IMR-90 (cell line): ENCODE data around the gene EXOC4. TPM values are rescaled to one million over a fixed set of nuclear protein-coding genes. Genes with fewer than 3 reads are reported as not detected.
A peak's percentile ranks its signal among the peaks of the same experiment; 100 is the strongest.

Source experiments
- ATAC-seq: fragments of 200-7000 bp; cut with Tn5 transposase; 2 replicates; pipeline ENCODE4 v1.9.1; 2020; ENCODE audit warnings: low read depth, mild to moderate bottlenecking, moderate library complexity
- BruUV-seq: library from RNA; stranded (reverse); fragments of 400-500 nt; replicated peaks from 2 replicates; lab custom pipeline; 2021; lab: Mats Ljungman, UMichigan
- CTCF ChIA-PET: fragments of 300-600 bp; formaldehyde crosslinking; extraction: SDS; loops from one replicate; lab custom pipeline; 2021; ENCODE audit warnings: antibody characterized with exemption; lab: Yijun Ruan, JAX
- POLR2A ChIA-PET: fragments of 300-600 bp; sonication (Branson Sonifier 250); formaldehyde crosslinking; loops from one replicate; lab custom pipeline; 2022; ENCODE audit warnings: antibody characterized with exemption; ENCODE audit not compliant: unreplicated experiment; lab: Charles Lee
- DNase-seq: peaks from one replicate; pipeline ENCODE4 v3.0.0; 2013
- H2AFZ ChIP-seq: replicated peaks from 2 replicates; pipeline ENCODE3; 2013; ENCODE audit warnings: low read length, mild to moderate bottlenecking; ENCODE audit not compliant: poor library complexity
- H2AK5ac ChIP-seq: 2 replicates; pipeline ENCODE4 v1.6.1; 2013; ENCODE audit warnings: low read depth, low read length, inconsistent platforms
- H2AK9ac ChIP-seq: replicated peaks from 2 replicates; pipeline ENCODE3; 2013; ENCODE audit warnings: mild to moderate bottlenecking, low read depth, low read length, moderate library complexity; ENCODE audit not compliant: poor library complexity
- H2BK120ac ChIP-seq: 2 replicates; pipeline ENCODE4 v1.6.1; 2013; ENCODE audit warnings: low read depth, low read length, inconsistent platforms
- H2BK15ac ChIP-seq: 3 replicates; pipeline ENCODE4 v1.6.1; 2013; ENCODE audit warnings: low read depth, low read length, inconsistent platforms
- H2BK20ac ChIP-seq: 2 replicates; pipeline ENCODE4 v1.6.1; 2013; ENCODE audit warnings: low read depth, mild to moderate bottlenecking, inconsistent platforms, low read length, moderate library complexity
- H2BK5ac ChIP-seq: 2 replicates; pipeline ENCODE4 v1.6.1; 2013; ENCODE audit warnings: mild to moderate bottlenecking, low read depth, low read length, inconsistent platforms; ENCODE audit not compliant: poor library complexity, severe bottlenecking
- H3K14ac ChIP-seq: replicated peaks from 2 replicates; pipeline ENCODE4 v1.6.1; 2013; ENCODE audit warnings: low read depth, low read length, inconsistent platforms
- H3K18ac ChIP-seq: 2 replicates; pipeline ENCODE4 v1.6.1; 2013; ENCODE audit warnings: low read depth, low read length, control low read depth
- H3K23ac ChIP-seq: 2 replicates; pipeline ENCODE4 v1.6.1; 2013; ENCODE audit warnings: low read depth, low read length, inconsistent platforms
- H3K27ac ChIP-seq: 2 replicates; pipeline ENCODE4 v1.5.1; 2013; ENCODE audit warnings: mild to moderate bottlenecking, control low read depth, low read length; ENCODE audit not compliant: insufficient read depth
- H3K27me3 ChIP-seq: 2 replicates; pipeline ENCODE4 v1.6.1; 2013; ENCODE audit warnings: low read length; ENCODE audit not compliant: control insufficient read depth, insufficient read depth
- H3K36me3 ChIP-seq: 2 replicates; pipeline ENCODE4 v1.6.1; 2013; ENCODE audit warnings: low read length, mixed read lengths; ENCODE audit not compliant: control insufficient read depth, insufficient read depth
- H3K4ac ChIP-seq: 2 replicates; pipeline ENCODE4 v1.6.1; 2013; ENCODE audit warnings: low read depth, low read length, inconsistent platforms
- H3K4me1 ChIP-seq: 2 replicates; pipeline ENCODE4 v1.6.1; 2013; ENCODE audit warnings: low read length, mixed read lengths; ENCODE audit not compliant: control insufficient read depth, insufficient read depth
- H3K4me2 ChIP-seq: 2 replicates; pipeline ENCODE4 v1.6.1; 2013; ENCODE audit warnings: low read depth, mild to moderate bottlenecking, control low read depth, low read length, moderate library complexity
- H3K4me3 ChIP-seq: 2 replicates; pipeline ENCODE4 v1.5.1; 2013; ENCODE audit warnings: low read depth, mild to moderate bottlenecking, control low read depth, low read length, moderate library complexity; ENCODE audit not compliant: insufficient read depth
- H3K56ac ChIP-seq: 2 replicates; pipeline ENCODE4 v1.6.1; 2013; ENCODE audit warnings: low read length, inconsistent platforms; ENCODE audit not compliant: insufficient read depth; ENCODE audit errors: extremely low read depth
- H3K79me1 ChIP-seq, 2 experiments: 2 replicates each; pipeline ENCODE4 v1.6.1; 2013; ENCODE audit warnings: low read length in 2 of 2, inconsistent platforms in 1 of 2, low read depth in 1 of 2
- H3K9ac ChIP-seq: 2 replicates; pipeline ENCODE4 v1.6.1; 2013; ENCODE audit warnings: low read depth, low read length, control low read depth
- H3K9me1 ChIP-seq: 2 replicates; pipeline ENCODE4 v1.6.1; 2013; ENCODE audit warnings: low read length, inconsistent platforms; ENCODE audit not compliant: insufficient read depth
- H3K9me3 ChIP-seq: 2 replicates; pipeline ENCODE4 v1.6.1; 2013; ENCODE audit warnings: low read length; ENCODE audit not compliant: control insufficient read depth, insufficient read depth
- H4K20me1 ChIP-seq: 2 replicates; pipeline ENCODE4 v1.6.1; 2013; ENCODE audit warnings: low read length, inconsistent platforms; ENCODE audit not compliant: insufficient read depth
- H4K5ac ChIP-seq: 2 replicates; pipeline ENCODE4 v1.6.1; 2013; ENCODE audit warnings: mild to moderate bottlenecking, low read depth, low read length, control low read depth
- H4K8ac ChIP-seq, 2 experiments: 2 replicates each; pipeline ENCODE4 v1.6.1; 2013; ENCODE audit warnings: low read depth in 2 of 2, low read length in 2 of 2, control low read depth in 1 of 2, inconsistent platforms in 1 of 2
- H4K91ac ChIP-seq: 2 replicates; pipeline ENCODE4 v1.6.1; 2013; ENCODE audit warnings: low read depth, low read length, inconsistent platforms; ENCODE audit not compliant: insufficient read depth
- BHLHE40 ChIP-seq: fragments of 150-350 bp; IDR thresholded peaks from 2 replicates; pipeline ENCODE4 v1.6.1; 2016; ENCODE audit warnings: mild to moderate bottlenecking, low read depth, low read length
- RCOR1 ChIP-seq: IDR thresholded peaks from 2 replicates; pipeline ENCODE4 v1.6.1; 2012; ENCODE audit warnings: mild to moderate bottlenecking, low read length, improper control_type of control experiment; ENCODE audit not compliant: insufficient replicate concordance
- WGBS, 2 experiments: methylation state at CpG; one replicate each; pipeline versions ENCODE4 v1.1.5 to v1.1.7; 2013; ENCODE audit warnings: missing lambda C conversion rate in 2 of 2; ENCODE audit not compliant: insufficient read length in 1 of 2; ENCODE audit errors: extremely low coverage in 2 of 2; 5-methylcytosine and 5-hydroxymethylcytosine counted together
- dilution Hi-C: fragments of 300-500 bp; cut with HindIII; formaldehyde crosslinking; loops from one replicate; pipeline ENCODE4 v1.14.3; 2018; ENCODE audit warnings: low sequenced_read_pairs; ENCODE audit not compliant: unreplicated experiment
- in situ Hi-C: fragments of 300-500 bp; cut with MboI; formaldehyde crosslinking; loops from 3 replicates; pipeline ENCODE4 v1.14.3; 2019; ENCODE audit warnings: low sequenced_read_pairs, inconsistent platforms, mixed read lengths
- intact Hi-C: fragments of 100-400 bp; cut with micrococcal nuclease; formaldehyde crosslinking; loops from 2 replicates; pipeline ENCODE4 v1.10.0; 2022
- polyA plus RNA-seq, 3 experiments: library from polyadenylated mRNA; depleted of rRNA; stranded (reverse); fragments of >200 nt; gene quantifications; 2 replicates each; pipeline ENCODE4 v1.2.3, GENCODE V29; 2012; ENCODE audit warnings: low replicate concordance in 1 of 3
- total RNA-seq: library from RNA; depleted of rRNA; stranded (reverse); fragments of >200 nt; gene quantifications from 2 replicates; pipeline ENCODE4 v1.2.3, GENCODE V29; 2012

Gene EXOC4
- total and polyA plus RNA-seq, 2 of the 4 experiments (the other 2 are of a cell fraction): 25.4 to 94.6 TPM

- ATAC-seq: peak; percentile 51
- Histone ChIP-seq H2BK120ac (no peak overlapping the region), H3K4me1 (no peaks in the 10 kb centered on the region; the same call in 1 of the 2 replicates), H3K27me3 (no peaks in the 10 kb centered on the region), H3K4me3 (no peak overlapping the region), H2BK5ac (no peak overlapping the region), H2AK5ac (no peak overlapping the region), H4K5ac (no peak overlapping the region), H3K18ac (no peak overlapping the region), H2AK9ac (no peak overlapping the region), H3K9ac (no peak overlapping the region), H3K36me3 (no peaks in the 10 kb centered on the region), H3K23ac (no peak overlapping the region), H3K14ac (no peak overlapping the region), H2BK20ac (no peak overlapping the region), H3K27ac (no peak overlapping the region), H2BK15ac (no peak overlapping the region), H4K8ac (no peak overlapping the region), H3K79me1 (no peaks in the 10 kb centered on the region; a peak in 1 of 4 replicates), H3K9me3 (no peaks in the 10 kb centered on the region), H3K4ac (no peak overlapping the region), H3K9me1 (no peaks in the 10 kb centered on the region), H2AFZ (no peak overlapping the region), H4K91ac (no peak overlapping the region), H3K56ac (no peak overlapping the region), H4K20me1 (no peaks in the 10 kb centered on the region), H3K4me2 (no peak overlapping the region)
- in situ Hi-C loops (no loop called here), dilution Hi-C loops (no loop called here), intact Hi-C loops (no loop called here)
- ChIA-PET CTCF (interaction anchor here (0.6 kb wide), 1 partner anchor 407 kb away, joined by 3 read pairs; no protein-coding TSS in a partner anchor), POLR2A (no interaction called here)
- no peak for TF ChIP-seq RCOR1
- TF ChIP-seq BHLHE40: no peak
- no TSS peak for BruUV-seq
- no CpG with 5 or more reads among the region's 1 CpG for WGBS, 2 experiments
- peak; percentile 63 for DNase-seq
Observed at GRCh38 chr7:133860628-133861335, 607.9 kb downstream of the EXOC4 start.
